GM21576 (cell line): ENCODE results near the gene GPER1.
"Not testable (repeated sequence)": the region's sequence is repeated elsewhere in the genome, so short reads cannot be mapped to it uniquely, and the experiment has no call there.

Source experiments
- ATAC-seq: cut with Tn5 transposase; IDR thresholded peaks from one replicate; pipeline ENCODE4 v1.9.1; 2021; ENCODE audit warnings: mild to moderate bottlenecking, moderate library complexity; ENCODE audit not compliant: unreplicated experiment

GPER1 gene

DNA sequence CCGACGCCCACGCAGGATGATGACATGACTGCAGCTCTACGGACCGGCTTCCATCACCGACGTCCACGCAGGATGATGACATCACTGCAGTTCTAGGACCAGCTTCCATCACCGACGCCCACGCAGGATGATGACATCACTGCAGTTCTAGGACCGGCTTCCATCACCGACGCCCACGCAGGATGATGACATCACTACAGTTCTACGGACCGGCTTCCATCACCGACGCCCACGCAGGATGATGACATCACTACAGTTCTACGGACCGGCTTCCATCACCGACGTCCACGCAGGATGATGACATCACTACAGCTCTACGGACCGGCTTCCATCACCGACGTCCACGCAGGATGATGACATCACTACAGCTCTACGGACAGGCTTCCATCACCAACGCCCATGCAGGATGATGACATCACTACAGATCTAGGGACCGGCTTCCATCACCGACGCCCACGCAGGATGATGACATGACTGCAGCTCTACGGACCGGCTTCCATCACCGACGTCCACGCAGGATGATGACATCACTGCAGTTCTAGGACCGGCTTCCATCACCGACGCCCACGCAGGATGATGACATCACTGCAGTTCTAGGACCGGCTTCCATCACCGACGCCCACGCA is 28.6 kb downstream of the GPER1 start:
- ATAC-seq: not testable (repeated sequence)

DNA sequence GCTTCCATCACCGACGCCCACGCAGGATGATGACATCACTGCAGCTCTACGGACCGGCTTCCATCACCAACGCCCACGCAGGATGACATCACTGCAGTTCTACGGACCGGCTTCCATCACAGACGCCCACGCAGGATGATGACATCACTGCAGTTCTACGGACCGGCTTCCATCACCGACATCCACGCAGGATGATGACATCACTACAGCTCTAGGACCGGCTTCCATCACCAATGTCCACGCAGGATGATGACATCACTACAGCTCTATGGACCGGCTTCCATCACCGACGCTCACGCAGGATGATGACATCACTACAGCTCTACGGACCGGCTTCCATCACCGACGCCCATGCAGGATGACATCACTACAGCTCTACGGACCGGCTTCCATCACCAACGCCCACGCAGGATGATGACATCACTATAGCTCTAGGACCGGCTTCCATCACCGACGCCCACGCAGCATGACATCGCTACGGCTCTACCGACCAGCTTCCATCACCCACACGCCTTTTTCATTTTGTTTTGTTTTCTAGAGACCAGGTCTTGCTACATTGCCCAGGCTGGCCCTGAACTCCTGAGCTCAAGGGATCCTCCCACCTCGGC is 29.5 kb downstream of the GPER1 start:
- ATAC-seq: no peak

DNA sequence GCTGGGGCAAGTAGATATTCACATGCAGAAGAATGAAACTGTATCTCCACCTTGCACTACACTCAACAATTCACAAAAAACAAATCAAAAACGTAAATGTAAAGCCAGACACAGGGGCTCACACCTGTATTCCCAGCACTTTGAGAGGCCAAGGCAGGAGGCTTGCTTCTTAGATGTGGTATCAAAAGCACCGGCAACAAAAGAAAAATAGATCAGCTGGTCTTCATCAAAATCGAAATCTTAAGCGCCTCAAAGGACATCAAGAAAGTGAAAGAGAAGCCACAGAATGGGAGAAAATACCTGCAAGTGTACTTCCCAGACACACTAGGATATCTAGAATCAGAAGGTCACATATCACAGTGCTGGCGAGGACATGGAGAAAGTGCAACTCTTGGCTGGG is 31.3 kb downstream of the GPER1 start:
- ATAC-seq: no peak

DNA sequence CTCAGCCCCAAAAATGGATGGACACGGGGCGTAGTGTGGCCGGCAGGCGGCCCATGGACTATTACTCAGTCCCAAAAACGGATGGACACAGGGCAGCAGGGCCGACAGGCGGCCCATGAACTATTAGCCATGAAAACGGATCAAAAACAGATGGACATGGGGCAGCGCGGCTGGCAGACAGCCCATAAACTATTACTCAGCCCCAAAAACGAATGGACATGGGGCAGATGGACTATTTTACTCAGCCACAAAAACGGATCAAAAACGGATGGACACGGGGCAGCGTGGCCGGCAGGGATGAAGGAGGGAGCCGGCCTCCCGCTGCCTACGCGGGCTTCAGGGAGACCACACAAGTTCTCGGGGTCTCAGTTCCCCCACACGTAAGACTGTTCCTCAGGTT is 32.9 kb downstream of the GPER1 start:
- no peak for ATAC-seq

DNA sequence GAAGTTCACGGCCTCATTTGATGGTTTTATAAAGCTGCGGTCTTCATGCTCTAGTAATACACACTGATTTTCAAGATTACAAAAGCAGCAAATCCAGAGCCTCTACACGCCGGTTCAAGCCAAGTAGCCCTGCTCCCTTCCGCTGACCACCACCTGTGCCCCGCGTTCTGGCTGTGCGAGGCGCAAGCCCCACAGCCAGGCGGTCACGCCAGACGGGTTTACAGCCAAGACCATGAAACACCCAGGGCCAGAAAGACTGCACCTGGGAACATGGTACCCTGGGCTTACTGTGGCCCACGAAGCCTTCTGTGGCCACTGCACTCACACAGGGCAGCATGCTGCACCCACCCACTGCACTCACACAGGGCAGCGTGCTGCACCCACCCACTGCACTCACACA is 33.6 kb downstream of the GPER1 start:
- ATAC-seq: no peak

DNA sequence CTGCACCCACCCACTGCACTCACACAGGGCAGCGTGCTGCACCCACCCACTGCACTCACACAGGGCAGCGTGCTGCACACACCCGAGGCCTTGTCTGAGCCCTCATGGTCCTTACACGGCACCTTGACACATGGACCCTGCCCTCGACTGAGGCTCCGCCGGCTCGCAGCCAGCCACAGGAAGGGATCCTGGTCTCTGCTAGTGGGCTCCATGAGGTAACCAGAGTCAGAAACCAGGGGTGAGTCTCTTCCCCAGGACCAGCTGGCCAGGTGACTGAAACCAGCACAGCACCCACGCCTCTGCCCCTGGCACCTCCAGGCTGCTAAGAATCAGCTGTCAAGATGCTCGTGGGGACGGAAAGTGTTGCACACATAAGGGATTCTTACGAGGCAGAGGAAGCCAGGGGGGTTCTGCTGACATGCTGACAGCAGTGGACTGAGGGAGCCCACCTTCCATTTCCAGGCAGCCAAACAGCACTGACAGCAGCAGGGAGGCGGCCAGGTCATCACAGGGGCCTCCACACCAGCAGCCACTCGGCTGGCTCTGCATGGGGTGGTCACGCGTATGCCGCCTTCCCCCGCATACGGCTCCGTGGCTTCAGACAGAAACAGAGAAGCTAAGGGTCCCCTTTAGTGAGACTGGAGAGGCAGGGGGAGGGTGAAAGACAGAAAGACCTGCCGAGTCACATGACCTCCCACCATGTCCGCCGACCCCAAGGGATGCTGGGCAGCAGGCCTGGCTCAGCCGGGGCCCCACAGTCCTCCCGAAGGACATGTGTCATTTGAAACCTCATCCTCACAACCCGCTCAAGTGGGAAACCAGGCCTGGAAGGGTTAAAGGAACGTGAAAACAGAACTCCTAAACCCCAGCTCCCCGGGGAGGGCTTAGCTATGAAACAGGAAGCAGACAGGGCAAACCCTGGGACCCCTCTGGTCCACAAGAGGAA is 34.2 kb downstream of the GPER1 start:
- no peak for ATAC-seq

DNA sequence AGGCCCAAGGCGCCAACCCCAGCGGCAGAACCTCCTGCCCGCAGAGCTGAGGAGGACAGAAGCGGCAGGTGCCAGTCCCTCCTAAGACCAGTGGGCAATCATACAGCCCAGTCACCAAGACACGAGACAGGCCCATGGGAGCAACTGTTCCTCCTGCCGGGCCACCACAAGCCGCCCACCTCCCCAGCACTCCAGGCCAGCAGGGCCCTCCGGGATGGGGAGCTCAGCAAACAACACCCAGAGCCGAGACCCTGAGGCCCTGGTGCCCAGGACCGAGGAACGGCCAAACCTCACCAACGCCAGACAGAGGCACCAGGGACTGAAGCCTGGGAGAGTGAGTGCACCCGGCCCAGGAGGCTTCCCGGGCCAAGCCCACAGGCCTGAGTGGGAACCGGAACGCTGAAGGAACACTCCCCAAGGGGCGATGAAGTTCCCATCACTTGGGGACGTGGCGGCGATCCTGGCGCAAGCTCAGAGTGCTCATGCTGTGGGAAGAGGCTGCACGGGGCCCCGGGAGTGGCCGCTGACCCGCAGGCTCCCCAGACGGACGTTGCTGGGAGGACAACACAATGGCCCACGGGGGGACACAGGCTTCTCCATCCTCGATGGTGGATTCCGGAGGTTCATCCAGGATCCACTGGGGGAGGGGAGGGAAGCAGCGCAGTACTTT is 35.1 kb downstream of the GPER1 start:
- no peak for ATAC-seq

DNA sequence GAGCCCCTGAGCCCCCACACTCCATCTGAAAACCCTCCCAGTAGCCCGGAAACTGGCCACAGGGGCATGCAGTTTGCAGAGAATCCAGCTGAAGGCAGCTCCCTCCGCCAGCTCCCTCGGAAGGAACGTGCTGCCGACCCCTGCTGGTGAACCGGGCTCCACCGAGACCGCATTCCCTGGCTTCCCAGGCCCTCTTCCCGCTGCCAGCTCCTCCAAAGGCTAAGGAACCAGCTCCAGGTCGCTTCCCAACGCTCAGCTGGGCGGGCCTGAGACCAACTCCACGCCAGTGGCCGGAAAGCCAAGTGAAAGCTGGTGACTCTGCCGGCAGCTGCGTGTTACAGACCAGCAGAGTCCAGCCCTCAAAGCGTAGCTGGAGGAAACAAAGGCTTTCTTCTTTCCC is 35.8 kb downstream of the GPER1 start:
- ATAC-seq: no peak

DNA sequence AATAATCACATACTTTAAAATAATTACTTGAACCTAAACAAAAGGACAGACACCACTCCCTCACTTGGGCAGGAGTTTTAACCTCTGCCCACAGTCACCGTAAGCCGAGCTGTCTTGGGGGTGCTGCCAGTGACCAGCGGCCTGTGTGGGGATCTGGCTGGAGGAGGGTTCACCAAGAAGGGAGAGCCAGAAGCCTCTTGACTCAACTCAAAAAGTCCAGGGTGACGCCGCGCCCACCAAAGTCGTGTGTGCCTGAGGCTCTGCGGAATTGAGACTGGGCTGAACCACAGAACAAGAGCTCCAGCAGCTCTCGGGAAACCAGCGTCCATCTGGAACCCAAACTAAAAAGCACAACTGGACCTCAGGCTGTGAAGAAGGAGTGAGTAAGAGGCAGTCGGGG is 36.3 kb downstream of the GPER1 start:
- no peak for ATAC-seq

DNA sequence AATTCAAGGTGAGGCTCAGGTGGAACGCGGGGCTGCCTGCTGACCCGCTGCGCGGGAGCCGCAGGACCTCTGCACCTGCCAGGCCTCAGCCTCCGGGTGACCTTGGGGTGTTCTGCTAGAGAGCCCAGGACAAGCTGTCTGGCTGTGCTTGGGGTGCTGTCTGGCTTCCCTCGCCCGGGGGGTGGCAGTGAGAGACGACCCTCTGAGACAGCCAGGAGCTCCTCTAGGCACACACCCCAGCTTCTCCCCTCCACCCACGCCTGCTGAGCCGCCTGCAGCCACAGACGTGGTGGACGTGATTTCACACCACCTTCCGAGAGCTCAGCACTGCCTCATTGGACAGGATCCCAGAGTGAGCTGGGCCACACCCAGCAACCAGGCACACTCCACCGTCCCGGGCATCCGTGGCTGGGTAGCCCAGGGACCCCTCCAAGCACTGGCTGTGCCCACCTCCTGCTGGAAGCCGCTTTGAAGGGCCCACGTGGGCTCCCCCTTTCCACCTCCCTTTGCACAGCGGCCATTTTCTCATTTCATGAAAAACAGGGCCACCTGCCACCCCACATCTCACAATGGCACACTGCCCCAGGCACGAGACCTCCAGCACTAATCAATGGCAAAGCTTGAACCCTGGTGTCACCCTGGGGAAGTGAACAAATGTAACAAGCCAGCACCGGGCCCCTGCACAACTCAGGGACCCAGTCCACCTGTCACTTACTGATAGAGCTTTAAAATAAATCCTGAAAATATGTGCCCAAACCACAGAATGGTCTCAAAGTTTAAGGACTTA is 37.1 kb downstream of the GPER1 start:
- no peak for ATAC-seq

DNA sequence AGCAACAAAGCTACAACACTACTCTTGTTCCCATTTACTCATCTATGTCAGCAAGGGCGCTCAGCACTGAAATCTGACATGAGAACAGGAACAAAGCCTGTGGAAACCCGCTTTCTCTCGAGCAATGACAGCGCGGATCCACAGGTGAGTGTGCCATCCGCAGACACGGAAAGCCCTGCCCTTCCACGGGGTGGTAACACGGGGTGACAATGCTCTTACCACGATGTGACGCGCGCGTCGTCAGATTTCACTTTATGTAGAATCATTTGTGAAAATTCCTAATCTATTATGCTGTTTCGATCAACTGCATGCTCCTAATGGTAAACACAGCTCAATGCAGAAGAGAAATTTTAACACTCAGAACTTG is 37.7 kb downstream of the GPER1 start:
- no peak for ATAC-seq

DNA sequence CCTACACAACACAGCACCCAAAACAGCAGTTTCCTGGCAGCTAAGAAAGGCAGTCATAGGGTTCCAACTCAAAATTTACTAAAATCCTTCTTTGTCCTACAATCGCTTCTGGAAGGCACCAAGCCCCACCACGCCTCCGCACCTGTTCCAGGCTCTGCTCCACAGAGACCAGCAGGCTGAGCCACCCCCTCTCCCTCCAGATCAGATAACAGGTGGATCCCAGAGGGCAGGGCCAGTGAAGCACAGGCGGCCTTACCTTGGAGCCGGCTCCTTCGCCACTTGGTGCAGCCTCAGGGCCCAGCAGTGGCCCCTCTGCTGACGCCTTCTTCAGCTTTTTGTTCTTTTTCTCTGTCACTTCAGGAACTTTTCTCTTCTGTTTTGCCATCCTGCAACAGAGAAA is 39.1 kb downstream of the GPER1 start:
- no peak for ATAC-seq

DNA sequence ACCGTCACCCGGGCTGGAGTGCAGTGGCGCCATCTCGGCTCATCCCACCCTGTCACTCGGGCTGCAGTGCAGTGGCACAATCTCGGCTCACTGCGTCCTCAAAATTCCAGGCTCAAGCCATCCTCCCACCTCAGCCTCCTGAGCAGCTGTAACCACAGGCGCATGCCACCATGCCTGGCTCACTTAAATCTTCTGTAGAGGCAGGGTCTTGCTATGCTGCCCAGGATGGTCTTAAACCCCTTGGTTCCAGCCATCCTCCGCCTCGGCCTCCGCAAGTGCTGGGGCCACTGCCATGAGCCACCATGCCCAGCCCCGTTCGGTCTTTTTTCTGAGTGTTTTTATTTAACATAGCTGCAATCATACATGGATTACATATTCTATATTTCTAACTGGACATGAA is 41.5 kb downstream of the GPER1 start:
- ATAC-seq: no peak

DNA sequence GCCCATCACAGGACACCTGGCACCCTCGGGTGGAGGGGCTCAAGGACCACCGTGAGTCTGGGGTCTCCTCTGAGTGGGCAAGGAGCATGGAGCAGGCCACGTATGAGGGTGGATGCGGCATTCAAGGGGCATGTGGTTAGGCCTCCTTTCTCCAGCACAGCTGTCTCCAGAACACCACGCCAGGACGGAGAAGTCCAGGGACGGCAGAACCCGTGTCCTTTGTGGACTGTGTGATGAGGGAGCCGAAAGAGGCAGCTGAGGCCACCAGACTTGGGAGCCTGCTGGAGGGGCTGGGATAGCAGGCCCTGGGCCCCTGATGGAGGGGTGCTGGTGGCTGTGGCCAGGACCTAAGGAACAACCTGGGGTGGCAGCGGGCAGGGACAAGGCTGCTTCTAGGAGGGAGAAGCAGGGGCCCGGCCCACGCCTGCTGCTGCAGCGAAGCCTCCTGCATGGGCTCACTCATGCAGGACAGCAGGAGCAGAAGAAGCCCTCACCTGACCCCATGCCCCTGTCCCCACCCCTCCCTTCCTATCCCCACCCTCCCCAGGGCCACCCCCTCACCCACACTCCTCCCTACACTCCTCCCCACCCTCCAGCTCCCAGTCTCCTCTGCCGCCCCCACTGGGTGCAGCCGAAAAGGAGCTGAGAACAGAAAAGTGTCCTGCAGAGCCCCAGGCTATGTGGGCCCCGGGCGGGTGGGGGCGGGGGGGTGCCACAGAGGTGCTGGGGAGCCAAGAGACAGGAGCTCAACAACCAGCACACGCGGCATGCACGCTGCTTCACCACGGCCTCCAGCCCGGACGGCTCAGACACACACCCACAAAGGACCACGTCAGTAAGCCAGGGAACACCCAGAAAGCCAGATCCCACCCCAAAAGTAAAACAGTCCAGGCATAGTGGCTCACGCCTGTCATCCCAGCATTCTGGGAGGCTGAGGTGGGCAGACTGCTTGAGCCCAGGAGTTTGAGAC is 42.4 kb downstream of the GPER1 start:
- no peak for ATAC-seq

DNA sequence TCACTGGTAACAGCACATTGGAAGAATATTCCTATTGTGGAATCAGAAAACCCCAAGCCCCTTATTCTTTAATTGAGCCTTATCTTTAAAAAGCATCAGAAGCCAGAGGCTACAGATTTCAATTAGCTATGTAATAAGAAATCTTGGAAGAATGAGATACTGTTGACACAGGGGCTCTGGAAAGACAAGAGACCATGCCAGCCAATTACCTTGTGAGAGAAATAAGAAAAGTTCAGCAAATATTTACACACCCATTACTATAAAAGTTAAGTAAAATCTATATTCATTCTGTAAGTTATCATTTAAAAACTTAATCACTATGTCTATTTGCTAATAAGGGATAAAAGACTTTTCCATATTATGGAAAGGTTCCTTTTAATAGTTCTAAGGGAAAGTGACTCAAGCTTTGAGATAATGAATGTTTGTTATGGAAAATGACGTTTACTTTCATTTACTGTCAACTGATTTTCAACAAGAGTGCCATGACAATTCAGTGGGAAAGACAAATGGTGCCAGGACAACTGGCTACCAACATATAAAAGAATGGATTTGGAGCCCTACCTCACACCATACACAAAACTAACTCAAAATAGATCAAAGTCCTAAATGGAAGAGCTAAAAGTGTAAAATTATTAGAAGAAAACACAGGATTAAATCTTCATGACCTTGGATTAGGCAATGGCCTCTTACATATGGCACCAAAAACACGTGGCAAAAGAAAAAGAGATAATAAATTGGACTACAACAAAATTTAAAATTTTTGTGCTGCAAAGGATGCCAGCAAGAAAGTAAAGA is 43.8 kb downstream of the GPER1 start:
- ATAC-seq: no peak

DNA sequence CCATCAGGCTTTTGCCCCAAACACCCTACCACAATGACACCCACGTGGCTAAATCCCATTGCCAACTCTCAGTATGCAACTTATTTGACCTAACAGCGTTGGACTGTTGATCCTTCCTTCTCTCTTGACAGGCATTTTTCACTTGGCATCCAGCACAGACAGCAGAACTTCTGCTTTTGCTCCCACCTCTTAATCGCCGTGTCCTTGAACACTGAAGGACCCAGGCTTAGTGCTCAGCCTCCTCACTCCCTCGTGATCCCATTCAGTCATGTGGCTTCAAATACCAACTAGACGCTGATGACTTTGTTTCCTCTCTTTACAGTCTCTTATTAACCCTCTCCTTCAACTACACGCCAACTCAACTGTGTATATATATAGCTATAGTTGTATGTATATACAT is 47.0 kb downstream of the GPER1 start:
- ATAC-seq: no peak

DNA sequence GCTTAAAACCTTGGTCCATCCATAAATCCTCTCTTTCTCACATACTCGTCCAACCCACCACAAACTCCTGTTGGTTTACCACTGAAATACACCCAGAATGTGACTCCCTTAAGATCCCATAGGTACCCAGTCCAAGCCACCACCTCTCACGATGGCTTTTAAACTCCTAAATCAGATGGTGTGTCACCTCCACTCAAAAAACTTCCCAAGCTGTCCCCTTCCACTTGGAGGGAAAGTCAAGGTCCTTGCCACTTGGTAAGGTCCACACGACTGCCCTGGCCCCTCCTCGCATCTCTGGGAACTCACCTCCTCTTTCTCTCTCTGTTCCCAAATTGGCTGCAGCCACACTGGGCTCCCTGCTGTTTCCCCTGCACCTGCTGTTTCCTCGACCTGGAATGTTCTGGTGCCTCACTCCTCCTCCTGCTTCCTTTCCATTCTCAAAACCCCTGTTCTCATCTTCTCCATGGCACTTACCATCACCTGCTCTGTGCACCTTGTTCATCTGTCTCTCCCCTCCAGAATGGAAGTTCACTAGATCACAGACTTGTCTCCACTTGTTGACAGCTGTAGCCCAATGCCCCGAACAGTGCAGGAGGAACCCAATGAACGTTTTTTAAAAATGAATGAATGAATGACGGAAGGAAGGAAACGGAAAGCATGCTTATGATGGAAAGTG is 49.1 kb downstream of the GPER1 start:
- no peak for ATAC-seq

DNA sequence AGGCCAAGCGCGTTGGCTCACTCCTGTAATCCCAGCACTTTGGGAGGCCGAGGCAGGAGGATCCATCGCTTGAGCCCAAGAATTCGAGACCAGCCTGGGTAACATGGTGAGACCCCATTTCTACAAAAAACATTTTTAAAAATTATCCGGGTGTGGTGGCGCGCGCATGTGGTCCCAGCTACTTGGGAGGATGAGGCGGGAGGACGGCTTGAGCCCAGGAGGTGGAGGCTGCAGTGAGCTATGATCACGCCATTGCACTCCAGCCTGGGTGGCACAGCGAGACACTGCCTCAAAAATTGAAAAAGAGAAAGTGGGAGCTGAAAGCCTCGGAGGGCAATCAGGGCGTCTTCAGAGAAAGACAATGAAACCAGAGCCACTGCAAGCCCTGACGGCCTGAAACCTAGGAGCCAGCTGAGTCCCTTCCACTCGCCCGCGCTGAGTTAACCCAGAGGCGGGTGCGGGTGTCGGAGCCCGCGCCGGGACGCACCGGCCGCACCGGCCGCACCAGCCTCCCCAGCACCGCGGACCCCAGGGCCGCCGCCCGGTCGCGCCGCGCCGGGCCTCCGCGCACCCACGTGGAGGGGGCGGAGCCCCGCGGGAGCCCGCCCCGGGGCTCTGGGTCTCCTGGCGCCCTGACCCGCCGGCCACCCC is 49.7 kb downstream of the GPER1 start:
- peak; percentile 53 for ATAC-seq
